HepG2 (cell line): Measurements from ENCODE around the gene LAMB4. TPM values are rescaled to one million over a fixed set of nuclear protein-coding genes. Genes with fewer than 3 reads are reported as not detected.

Experiments
- ATAC-seq: fragments of 200-7000 bp; cut with Tn5 transposase; 3 replicates; pipeline ENCODE4 v1.9.1; 2020; ENCODE audit warnings: mild to moderate bottlenecking, moderate library complexity
- BruUV-seq: library from RNA; stranded (reverse); fragments of 400-500 nt; replicated peaks from 2 replicates; lab custom pipeline; 2021; lab: Mats Ljungman, UMichigan
- CTCF ChIA-PET: fragments of 300-600 bp; formaldehyde crosslinking; extraction: SDS; loops from one replicate; lab custom pipeline; 2021; ENCODE audit warnings: low total read pairs, inconsistent platforms, low intra/inter-chr PET ratio; lab: Yijun Ruan, JAX
- POLR2A ChIA-PET: fragments of 350-600 bp; sonication (Branson Sonifier 250); formaldehyde crosslinking; loops from one replicate; lab custom pipeline; 2020; ENCODE audit warnings: antibody characterized with exemption, inconsistent platforms; lab: Yijun Ruan, JAX
- DNase-seq: peaks from one replicate; pipeline ENCODE4 v3.0.0-alpha.2; 2015; ENCODE audit warnings: low spot score
- FAIRE-seq: peaks from 3 replicates; lab custom pipeline; 2011; peaks lifted over from hg19 to GRCh38; lab: Jason Lieb, UNC
- H2AFZ ChIP-seq: one replicate; pipeline ENCODE4 v1.6.1; 2011; ENCODE audit warnings: low read length, inconsistent platforms
- H3K27ac ChIP-seq: fragments of 300-600 bp; 3 replicates; pipeline ENCODE4 v1.8.0; 2011; ENCODE audit warnings: mixed run types, mild to moderate bottlenecking, mixed read lengths, low read length, inconsistent platforms; ENCODE audit not compliant: insufficient read depth; ENCODE audit errors: extremely low read length
- H3K27me3 ChIP-seq, 2 experiments: fragments of 200-600 bp in 1 of 2; 2 replicates in 1 of 2; 3 replicates in 1 of 2; pipeline versions ENCODE4 v1.6.0 to v1.8.0; 2011; ENCODE audit warnings: low read length in 2 of 2, mild to moderate bottlenecking in 2 of 2, moderate library complexity in 2 of 2, inconsistent platforms in 1 of 2; ENCODE audit not compliant: insufficient read depth in 2 of 2, control insufficient read depth in 1 of 2
- H3K36me3 ChIP-seq, 2 experiments: fragments of 200-600 bp in 1 of 2; replicated peaks in 1 of 2; 2 replicates in 1 of 2; 3 replicates in 1 of 2; pipeline versions ENCODE4 v1.5.1 to v1.8.0; 2011; ENCODE audit warnings: low read length in 2 of 2, inconsistent platforms in 1 of 2; ENCODE audit not compliant: insufficient read depth in 2 of 2, control insufficient read depth in 1 of 2
- H3K4me1 ChIP-seq: 2 replicates; pipeline ENCODE4 v1.5.1; 2012; ENCODE audit warnings: low read length, inconsistent platforms; ENCODE audit not compliant: insufficient read depth
- H3K4me2 ChIP-seq: 2 replicates; pipeline ENCODE4 v1.6.0; 2011; ENCODE audit warnings: low read depth, low read length, inconsistent platforms
- H3K4me3 ChIP-seq, 3 experiments: fragments of 200-600 bp in 1 of 3; sonication (generic), shearing (Covaris generic) in 1 of 3; replicated peaks in 1 of 3; 2 replicates each; pipeline ENCODE4 v1.5.1; 2011 to 2016; ENCODE audit warnings: low read length in 3 of 3, inconsistent platforms in 2 of 3, low read depth in 2 of 3, mild to moderate bottlenecking in 2 of 3, control low read depth in 1 of 3, mixed read lengths in 1 of 3; ENCODE audit not compliant: insufficient read depth in 1 of 3
- H3K79me2 ChIP-seq: one replicate; pipeline ENCODE4 v1.6.1; 2011; ENCODE audit warnings: low read length, inconsistent platforms; ENCODE audit not compliant: insufficient read depth
- H3K9ac ChIP-seq: 2 replicates; pipeline ENCODE4 v1.6.0; 2011; ENCODE audit warnings: mild to moderate bottlenecking, low read depth, low read length, inconsistent platforms; ENCODE audit not compliant: insufficient read depth
- H3K9me3 ChIP-seq: 2 replicates; pipeline ENCODE4 v1.5.1; 2012; ENCODE audit warnings: mild to moderate bottlenecking, low read length
- H4K20me1 ChIP-seq: 2 replicates; pipeline ENCODE4 v1.6.0; 2011; ENCODE audit warnings: inconsistent platforms, mild to moderate bottlenecking, low read length, moderate library complexity; ENCODE audit not compliant: insufficient read depth
- ATF2 ChIP-seq: sonication (generic); formaldehyde crosslinking; IDR thresholded peaks from 2 replicates; pipeline ENCODE4 v1.4.0; 2020; ENCODE audit warnings: missing genetic modification reagents
- DMTF1 ChIP-seq: sonication (generic); formaldehyde crosslinking; IDR thresholded peaks from 2 replicates; pipeline ENCODE4 v1.4.0; 2020; ENCODE audit warnings: mild to moderate bottlenecking, missing genetic modification reagents
- GABPA ChIP-seq, 2 experiments: IDR thresholded peaks; 2 replicates each; pipeline ENCODE4 v1.6.1; 2011 to 2016; ENCODE audit warnings: low read depth in 2 of 2, low read length in 1 of 2, missing biosample characterization in 1 of 2, missing genetic modification characterization in 1 of 2
- KDM4B ChIP-seq: sonication (generic); formaldehyde crosslinking; IDR thresholded peaks from 2 replicates; pipeline ENCODE4 v1.4.0; 2020; ENCODE audit warnings: missing genetic modification reagents
- KLF16 ChIP-seq, 2 experiments: sonication (generic) in 1 of 2; formaldehyde crosslinking in 1 of 2; IDR thresholded peaks; 2 replicates each; pipeline versions ENCODE4 v1.6.1 to v1.8.0; 2016 to 2023; ENCODE audit warnings: missing genetic modification reagents in 2 of 2, missing compliant biosample characterization in 1 of 2
- KLF9 ChIP-seq: IDR thresholded peaks from 2 replicates; pipeline ENCODE4 v1.6.1; 2016; ENCODE audit warnings: low read depth
- NONO ChIP-seq, 2 experiments: fragments of 450-650 bp in 1 of 2; sonication (generic) in 1 of 2; formaldehyde crosslinking in 1 of 2; IDR thresholded peaks in 1 of 2; conservative IDR thresholded peaks in 1 of 2; 2 replicates each; pipeline versions ENCODE4 v1.6.1 to v1.8.0; 2017 to 2022; ENCODE audit warnings: mild to moderate bottlenecking in 1 of 2, missing genetic modification reagents in 1 of 2, moderate library complexity in 1 of 2
- THYN1 ChIP-seq: sonication (generic); formaldehyde crosslinking; IDR thresholded peaks from 2 replicates; pipeline ENCODE4 v1.8.1; 2023; ENCODE audit warnings: low read depth, mild to moderate bottlenecking, moderate library complexity, missing genetic modification reagents, borderline replicate concordance
- TSC22D2 ChIP-seq: sonication (generic); formaldehyde crosslinking; IDR thresholded peaks from 2 replicates; pipeline ENCODE4 v1.5.1; 2020; ENCODE audit warnings: missing genetic modification reagents, mild to moderate bottlenecking, borderline replicate concordance
- ZMAT5 ChIP-seq: sonication (generic); formaldehyde crosslinking; IDR thresholded peaks from 2 replicates; pipeline ENCODE4 v1.5.0; 2020; ENCODE audit warnings: mild to moderate bottlenecking, low read depth, missing genetic modification reagents, borderline replicate concordance
- ZNF317 ChIP-seq: sonication (generic); formaldehyde crosslinking; IDR thresholded peaks from 2 replicates; pipeline ENCODE4 v1.5.0; 2020; ENCODE audit warnings: mild to moderate bottlenecking, missing genetic modification reagents
- ZNF580 ChIP-seq: IDR thresholded peaks from 2 replicates; pipeline ENCODE4 v1.6.1; 2016; ENCODE audit warnings: low read depth, borderline replicate concordance
- ZNF720 ChIP-seq: sonication (generic); formaldehyde crosslinking; IDR thresholded peaks from 2 replicates; pipeline ENCODE4 v1.4.0; 2020; ENCODE audit warnings: missing genetic modification reagents
- ZNF737 ChIP-seq: sonication (generic); formaldehyde crosslinking; IDR thresholded peaks from 2 replicates; pipeline ENCODE4 v1.5.0; 2020; ENCODE audit warnings: missing genetic modification reagents, mild to moderate bottlenecking, borderline replicate concordance
- ZNF788 ChIP-seq: sonication (generic); formaldehyde crosslinking; IDR thresholded peaks from 2 replicates; pipeline ENCODE4 v1.5.0; 2020; ENCODE audit warnings: mild to moderate bottlenecking, missing genetic modification reagents, borderline replicate concordance
- ZNF883 ChIP-seq: sonication (generic); formaldehyde crosslinking; IDR thresholded peaks from 2 replicates; pipeline ENCODE4 v1.5.1; 2020; ENCODE audit warnings: mild to moderate bottlenecking, missing genetic modification reagents; ENCODE audit errors: not compliant biosample characterization
- ZSCAN12 ChIP-seq: sonication (generic); formaldehyde crosslinking; IDR thresholded peaks from 2 replicates; pipeline ENCODE4 v1.9.0; 2021; ENCODE audit warnings: mild to moderate bottlenecking, missing genetic modification reagents
- WGBS: methylation state at CpG from one replicate; pipeline ENCODE4 v1.1.6; 2017; ENCODE audit warnings: low lambda C conversion rate; 5-methylcytosine and 5-hydroxymethylcytosine counted together
- in situ Hi-C: cut with HindIII; loops from 2 replicates; pipeline ENCODE4 v1.10.0; 2017; ENCODE audit warnings: low pct_unique_long_range_greater_than_20kb; ENCODE audit not compliant: extremely low pct_ligation_motif_present
- intact Hi-C: fragments of 100-400 bp; cut with micrococcal nuclease; formaldehyde crosslinking; loops from one replicate; pipeline ENCODE4 v1.10.0; 2022; ENCODE audit not compliant: unreplicated experiment
- polyA plus RNA-seq, 8 experiments: library from polyadenylated mRNA; depleted of rRNA in 3 of 8; stranded (reverse) in 7 of 8; unstranded in 1 of 8; fragments of >200 nt; fragmentation: Illumina TruSeq in 4 of 8; extraction: Trizol in 4 of 8; gene quantifications; 2 replicates each; pipeline versions ENCODE4 v1.2.1 to v1.2.3, GENCODE V29; 2011 to 2016; ENCODE audit warnings: low read depth in 4 of 8, missing spikeins in 1 of 8, mixed read lengths in 1 of 8; ENCODE audit not compliant: insufficient read depth in 1 of 8
- total RNA-seq, 5 experiments: library from RNA; depleted of rRNA; stranded (reverse); fragments of >200 nt; fragmentation: Illumina TruSeq; extraction: Trizol; gene quantifications; 2 replicates each; pipeline ENCODE4 v1.2.3, GENCODE V29; 2016; ENCODE audit warnings: low read depth in 1 of 5

The LAMB4 gene
- total and polyA plus RNA-seq, 2 of the 13 experiments (the other 11 are each of a cell fraction or from before 2014, with no cell fraction given) = 0.05 TPM; not detected in 1

GRCh38 chr7:108037741-108038140 lies 92.4 kb downstream of the LAMB4 start:
- Histone ChIP-seq H3K27ac (no peak overlapping the region), H3K4me1 (peaks cover 40% of the 10 kb centered on the region), H3K4me2 (no peak overlapping the region), H3K27me3 (no peaks in the 10 kb centered on the region), H4K20me1 (no peaks in the 10 kb centered on the region), H3K4me3 (no peak overlapping the region), H3K9ac (no peak overlapping the region), H2AFZ (no peak overlapping the region), H3K36me3 (no peaks in the 10 kb centered on the region), H3K79me2 (no peaks in the 10 kb centered on the region), H3K9me3 (no peaks in the 10 kb centered on the region)
- ChIA-PET POLR2A (no interaction called here), CTCF (no interaction called here)
- in situ Hi-C loops = no loop called here
- no peak for FAIRE-seq
- no peak for ATAC-seq
- TF ChIP-seq KLF9 (CRISPR knock-in tag) (no peak), ZNF883 (no peak), ATF2 (CRISPR knock-in tag) (no peak), ZMAT5 (no peak), ZNF580 (no peak), GABPA (IDR thresholded peaks at IDR 0.05; ENCODE audit: low read depth, low read length) (no peak), GABPA (CRISPR knock-in tag; IDR thresholded peaks at IDR 0.05; ENCODE audit: low read depth) (no peak), ZNF317 (CRISPR knock-in tag) (no peak), ZNF788 (CRISPR knock-in tag) (no peak), ZNF737 (no peak), KLF16 (CRISPR knock-in tag; IDR thresholded peaks at IDR 0.05) (no peak), ZSCAN12 (CRISPR knock-in tag) (no peak), DMTF1 (CRISPR knock-in tag) (no peak), NONO (IDR thresholded peaks at IDR 0.05) (no peak), NONO (CRISPR knock-in tag; conservative IDR thresholded peaks at IDR 0.05) (no peak), ZNF720 (CRISPR knock-in tag) (no peak), TSC22D2 (CRISPR knock-in tag) (no peak), THYN1 (CRISPR knock-in tag) (no peak), KDM4B (CRISPR knock-in tag) (no peak)
- no peak for DNase-seq
- WGBS = 93% methylated on average over 1 of the region's 1 CpG
- no TSS peak for BruUV-seq
- intact Hi-C loops = no loop called here
